Thoracic aorta (tissue), 2 donors: ENCODE data around the gene TSC1. TPM values are rescaled to one million over a fixed set of nuclear protein-coding genes. Genes with fewer than 3 reads are reported as not detected.

Experiments
- ATAC-seq: fragments of 150-250 bp; one replicate; pipeline ENCODE4 v1.8.0; 2017; ENCODE audit warnings: low read depth; ENCODE audit not compliant: insufficient number of reproducible peaks, low FRiP score
- DNase-seq: peaks from one replicate; pipeline ENCODE4 v3.0.0-alpha.2; 2020; ENCODE audit warnings: low spot score
- H3K27ac ChIP-seq, 2 donors: fragments of 200-600 bp; sonication (generic); 1 replicate in 1 of 2; 2 replicates in 1 of 2; pipeline ENCODE4 v1.5.1; 2016; ENCODE audit warnings: mild to moderate bottlenecking in 2 of 2, moderate library complexity in 2 of 2
- H3K27me3 ChIP-seq: fragments of 200-600 bp; sonication (generic); replicated peaks from 2 replicates; pipeline ENCODE4 v1.6.0; 2016; ENCODE audit warnings: mild to moderate bottlenecking; ENCODE audit not compliant: insufficient read depth
- H3K36me3 ChIP-seq: fragments of 200-600 bp; sonication (generic); one replicate; pipeline ENCODE4 v1.5.1; 2016
- H3K4me1 ChIP-seq, 2 donors: fragments of 200-600 bp; sonication (generic); 1 replicate in 1 of 2; 2 replicates in 1 of 2; pipeline versions ENCODE4 v1.5.1 to v1.6.0; 2016; ENCODE audit warnings: low read depth in 2 of 2, mild to moderate bottlenecking in 1 of 2; ENCODE audit not compliant: control insufficient read depth in 1 of 2
- H3K4me3 ChIP-seq: fragments of 200-600 bp; sonication (generic); 2 replicates; pipeline ENCODE4 v1.5.1; 2016; ENCODE audit warnings: mild to moderate bottlenecking
- H3K9me3 ChIP-seq: fragments of 200-600 bp; sonication (generic); 2 replicates; pipeline ENCODE4 v1.5.1; 2016
- CTCF ChIP-seq: fragments of 200-600 bp; sonication (generic); IDR thresholded peaks from one replicate; pipeline ENCODE4 v1.5.1; 2019; ENCODE audit warnings: antibody characterized with exemption
- total RNA-seq, 2 donors: library from RNA; depleted of rRNA; stranded (reverse); fragments of >200 nt; gene quantifications; one replicate each; pipeline versions ENCODE4 v1.1.0 to v1.2.3, GENCODE V29; 2016

TSC1 gene
- total RNA-seq, 2 donors from 2014 or later = 36.1 to 65.4 TPM

DNA sequence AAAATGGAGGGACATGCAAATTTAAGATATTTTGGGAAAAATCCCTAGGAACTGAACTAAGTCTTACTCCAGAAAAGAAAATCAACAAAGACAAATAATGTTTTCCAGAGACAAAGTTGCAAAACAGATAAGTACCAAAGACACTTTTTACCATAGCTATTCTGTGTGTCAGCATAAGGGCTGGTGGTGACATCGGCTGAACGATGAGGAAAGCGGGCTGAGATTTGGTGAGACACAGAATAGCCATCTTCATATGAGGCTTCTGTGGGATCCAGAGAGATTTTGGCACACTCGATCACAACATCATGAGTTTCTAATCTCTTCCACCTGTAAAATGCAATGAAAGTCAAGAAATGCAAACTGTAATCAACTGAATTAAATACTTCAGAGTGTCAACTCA is 32.3 kb downstream of the TSC1 start:
- Histone ChIP-seq H3K27ac (no peak overlapping the region), H3K36me3 (peaks cover 30% of the 10 kb centered on the region), H3K4me1 (no peaks in the 10 kb centered on the region), H3K9me3 (no peaks in the 10 kb centered on the region), H3K27me3 (no peaks in the 10 kb centered on the region), H3K4me3 (no peak overlapping the region)
- ATAC-seq (no peak), DNase-seq (no peak)
- TF ChIP-seq CTCF = no peak

DNA sequence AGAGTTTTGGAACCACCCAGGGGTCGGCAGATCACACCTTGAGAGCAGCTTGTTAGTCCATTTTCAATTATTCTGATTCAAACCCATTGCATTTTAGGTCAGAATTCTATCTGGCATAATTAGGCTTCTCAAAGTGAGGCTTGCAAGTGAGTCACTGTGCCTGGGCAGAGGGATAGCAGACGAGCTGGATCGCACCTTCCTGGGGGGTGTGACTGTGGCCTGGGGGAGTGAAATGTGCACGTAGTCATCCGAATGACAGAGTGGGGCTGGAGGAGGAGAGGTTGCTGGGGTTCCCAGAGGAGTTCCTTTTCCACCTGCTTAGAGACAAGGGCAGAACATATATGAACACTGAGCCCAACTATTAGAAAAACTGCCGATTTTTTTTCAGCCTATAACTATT is 34.0 kb downstream of the TSC1 start:
- no peaks in the 10 kb centered on the region for H3K4me1 ChIP-seq
- H3K36me3 ChIP-seq = peaks cover 38% of the 10 kb centered on the region
- DNase-seq = no peak
- H3K27me3 ChIP-seq = no peaks in the 10 kb centered on the region
- H3K4me3 ChIP-seq = no peak overlapping the region
- H3K27ac ChIP-seq = no peak overlapping the region
- ATAC-seq = no peak
- H3K9me3 ChIP-seq = no peaks in the 10 kb centered on the region
- TF ChIP-seq CTCF = no peak

GRCh38 chr9:132909311-132909710 is 35.1 kb downstream of the TSC1 start:
- no peak overlapping the region for H3K27ac ChIP-seq
- TF ChIP-seq CTCF = no peak
- no peak overlapping the region for H3K4me3 ChIP-seq
- H3K9me3 ChIP-seq = no peaks in the 10 kb centered on the region
- no peaks in the 10 kb centered on the region for H3K27me3 ChIP-seq
- DNase-seq (no peak), ATAC-seq (no peak)
- H3K36me3 ChIP-seq = peaks cover 47% of the 10 kb centered on the region
- no peaks in the 10 kb centered on the region for H3K4me1 ChIP-seq

DNA sequence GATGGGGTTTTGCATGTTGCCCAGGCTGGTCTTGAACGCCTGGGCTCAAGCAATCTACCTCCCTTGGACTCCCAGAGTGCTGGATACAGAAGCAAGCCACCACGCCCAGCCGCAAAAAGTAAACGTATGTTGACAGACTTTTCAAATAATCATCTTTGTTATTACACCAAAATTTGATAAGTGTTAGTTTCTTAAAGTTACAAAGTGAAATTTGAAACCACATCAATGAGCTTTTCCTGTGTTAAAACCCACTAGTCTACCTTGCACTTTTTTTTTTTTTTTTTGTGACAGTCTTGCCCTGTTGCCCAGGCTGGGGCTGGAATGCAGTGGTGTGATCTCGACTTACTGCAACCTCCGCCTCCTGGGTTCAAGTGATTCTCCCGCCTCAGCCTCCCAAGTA is 35.8 kb downstream of the TSC1 start:
- H3K27ac ChIP-seq = no peak overlapping the region
- H3K4me1 ChIP-seq = no peaks in the 10 kb centered on the region
- H3K9me3 ChIP-seq = no peaks in the 10 kb centered on the region
- no peak overlapping the region for H3K4me3 ChIP-seq
- H3K27me3 ChIP-seq = no peaks in the 10 kb centered on the region
- ATAC-seq = no peak
- peaks cover 43% of the 10 kb centered on the region for H3K36me3 ChIP-seq
- no peak for TF ChIP-seq CTCF
- DNase-seq = no peak

- no peak for DNase-seq
- Histone ChIP-seq H3K9me3 (no peaks in the 10 kb centered on the region), H3K4me3 (no peak overlapping the region), H3K36me3 (peaks cover 38% of the 10 kb centered on the region), H3K4me1 (no peaks in the 10 kb centered on the region), H3K27me3 (no peaks in the 10 kb centered on the region), H3K27ac (no peak overlapping the region)
- no peak for TF ChIP-seq CTCF
- no peak for ATAC-seq
These were observed 38.7 kb downstream of the TSC1 start for GRCh38 chr9:132905726-132906125.
